ENCODE measurements around the gene ZNF664.

GRCh38 chr12:124001343-124001742, 28.3 kb downstream of the ZNF664 start:
- TF ChIP-seq CTCF (IDR thresholded peaks at IDR 0.05) (no peak), EZH2 (IDR thresholded peaks at IDR 0.05; ENCODE audit: borderline replicate concordance, insufficient read depth, low read depth, low read length, poor library complexity, severe bottlenecking) (no peak)
